EL (cell line): ENCODE measurements around the gene PPP1R18.
"Not testable (repeated sequence)": the region's sequence is repeated elsewhere in the genome, so short reads cannot be mapped to it uniquely, and the experiment has no call there.

Source experiments
- DNase-seq: peaks from one replicate; pipeline ENCODE4 v3.0.0-alpha.2; 2016

Gene PPP1R18

GRCh38 chr6:30686009-30686907 is at the start of gene PPP1R18:
Gene PPP1R18, minus strand, starts transcription at chr6:30686645. Its CDS starts 627 bp downstream, at chr6:30686018.
- peak; percentile 79 for DNase-seq

GRCh38 chr6:30735668-30736314 is 49.3 kb upstream of the PPP1R18 start:
- DNase-seq: no peak

GRCh38 chr6:30732237-30732943 is 45.9 kb upstream of the PPP1R18 start:
- no peak for DNase-seq

- DNase-seq: peak; percentile 39
Observed at GRCh38 chr6:30730601-30731435, 44.4 kb upstream of the PPP1R18 start.

- peak; percentile 56 for DNase-seq
Observed at GRCh38 chr6:30727920-30728553, 41.6 kb upstream of the PPP1R18 start.

GRCh38 chr6:30726506-30727413 is 40.3 kb upstream of the PPP1R18 start:
- DNase-seq: peak; percentile 45

GRCh38 chr6:30725713-30726505 is 39.5 kb upstream of the PPP1R18 start:
- peak; percentile 74 for DNase-seq

GRCh38 chr6:30724906-30725667 is 38.6 kb upstream of the PPP1R18 start:
- no peak for DNase-seq

GRCh38 chr6:30723843-30724741 is 37.6 kb upstream of the PPP1R18 start:
- not testable (repeated sequence) for DNase-seq

GRCh38 chr6:30723159-30723842 is 36.9 kb upstream of the PPP1R18 start:
- DNase-seq: not testable (repeated sequence)

- DNase-seq: peak; percentile 82
Observed at GRCh38 chr6:30722280-30723112, 36.1 kb upstream of the PPP1R18 start.

GRCh38 chr6:30722025-30722279 is 35.5 kb upstream of the PPP1R18 start:
- peak; percentile 27 for DNase-seq

- peak; percentile 91 for DNase-seq
Observed at GRCh38 chr6:30721198-30722024, 35.0 kb upstream of the PPP1R18 start.

GRCh38 chr6:30720738-30721197 is 34.3 kb upstream of the PPP1R18 start:
- peak; percentile 58 for DNase-seq
